Rectal smooth muscle tissue (tissue), 1 donor: ENCODE measurements around the gene TMEM202.
A peak's percentile ranks its signal among the peaks of the same experiment; 100 is the strongest.

Source experiments
- H3K27ac ChIP-seq: one replicate; pipeline ENCODE4 v1.7.0; 2013; ENCODE audit warnings: low read depth, low read length, inconsistent platforms
- H3K27me3 ChIP-seq: one replicate; pipeline ENCODE4 v1.7.0; 2013; ENCODE audit warnings: low read length; ENCODE audit not compliant: control insufficient read depth, insufficient read depth
- H3K36me3 ChIP-seq: one replicate; pipeline ENCODE4 v1.7.0; 2013; ENCODE audit warnings: low read length; ENCODE audit not compliant: control insufficient read depth, insufficient read depth
- H3K4me1 ChIP-seq: one replicate; pipeline ENCODE4 v1.7.0; 2013; ENCODE audit warnings: low read length; ENCODE audit not compliant: control insufficient read depth, insufficient read depth
- H3K4me3 ChIP-seq: one replicate; pipeline ENCODE4 v1.7.0; 2013; ENCODE audit warnings: low read length
- H3K9ac ChIP-seq: one replicate; pipeline ENCODE4 v1.7.0; 2013; ENCODE audit warnings: low read length

Gene TMEM202

GRCh38 chr15:72397796-72398588 lies at the start of gene TMEM202:
Gene TMEM202 (plus strand): TSS chr15:72398305. CDS start chr15:72398327, 22 bp downstream.
- no peak within 1 kb of the TSS for H3K9ac ChIP-seq
- H3K4me1 ChIP-seq = no peaks in the 10 kb centered on the region
- H3K36me3 ChIP-seq = no peaks in the 10 kb centered on the region
- H3K4me3 ChIP-seq = no peak within 1 kb of the TSS
- H3K27me3 ChIP-seq = no peaks in the 10 kb centered on the region
- H3K27ac ChIP-seq = no peak within 1 kb of the TSS

GRCh38 chr15:72353266-72353665 lies 44.8 kb upstream of the TMEM202 start:
- Histone ChIP-seq H3K4me1 (no peaks in the 10 kb centered on the region), H3K27me3 (no peaks in the 10 kb centered on the region), H3K36me3 (peaks cover 39% of the 10 kb centered on the region), H3K27ac (no peak overlapping the region), H3K9ac (no peak overlapping the region), H3K4me3 (no peak overlapping the region)

- Histone ChIP-seq H3K36me3 (peaks cover 31% of the 10 kb centered on the region), H3K27ac (no peak overlapping the region), H3K4me1 (no peaks in the 10 kb centered on the region), H3K27me3 (no peaks in the 10 kb centered on the region), H3K9ac (no peak overlapping the region), H3K4me3 (no peak overlapping the region)
Measured at GRCh38 chr15:72354496-72354895, 43.6 kb upstream of the TMEM202 start.

GRCh38 chr15:72358121-72358520 lies 40.0 kb upstream of the TMEM202 start:
- Histone ChIP-seq H3K4me3 (no peak overlapping the region), H3K36me3 (peaks cover 17% of the 10 kb centered on the region), H3K27me3 (no peaks in the 10 kb centered on the region), H3K27ac (no peak overlapping the region), H3K9ac (no peak overlapping the region), H3K4me1 (no peaks in the 10 kb centered on the region)

- Histone ChIP-seq H3K27ac (no peak overlapping the region), H3K27me3 (no peaks in the 10 kb centered on the region), H3K9ac (no peak overlapping the region), H3K4me1 (no peaks in the 10 kb centered on the region), H3K36me3 (peaks cover 17% of the 10 kb centered on the region), H3K4me3 (no peak overlapping the region)
Measured at GRCh38 chr15:72358650-72359171, 39.4 kb upstream of the TMEM202 start.

- Histone ChIP-seq H3K4me3 (no peak overlapping the region), H3K27me3 (no peaks in the 10 kb centered on the region), H3K27ac (no peak overlapping the region), H3K4me1 (no peaks in the 10 kb centered on the region), H3K9ac (no peak overlapping the region), H3K36me3 (peaks cover 2% of the 10 kb centered on the region)
Measured at GRCh38 chr15:72361176-72361575, 36.9 kb upstream of the TMEM202 start.

GRCh38 chr15:72365844-72366243 lies 32.3 kb upstream of the TMEM202 start:
- no peaks in the 10 kb centered on the region for H3K27me3 ChIP-seq
- H3K4me1 ChIP-seq = no peaks in the 10 kb centered on the region
- H3K27ac ChIP-seq = no peak overlapping the region
- H3K4me3 ChIP-seq = no peak overlapping the region
- peaks cover 4% of the 10 kb centered on the region for H3K36me3 ChIP-seq
- no peak overlapping the region for H3K9ac ChIP-seq

- Histone ChIP-seq H3K4me3 (no peak overlapping the region), H3K27ac (no peak overlapping the region), H3K36me3 (peaks cover 4% of the 10 kb centered on the region), H3K9ac (no peak overlapping the region), H3K27me3 (no peaks in the 10 kb centered on the region), H3K4me1 (no peaks in the 10 kb centered on the region)
Measured at GRCh38 chr15:72368325-72368724, 29.8 kb upstream of the TMEM202 start.

GRCh38 chr15:72368899-72369298 lies 29.2 kb upstream of the TMEM202 start:
- no peaks in the 10 kb centered on the region for H3K4me1 ChIP-seq
- H3K36me3 ChIP-seq = peaks cover 4% of the 10 kb centered on the region
- no peak overlapping the region for H3K27ac ChIP-seq
- H3K9ac ChIP-seq = no peak overlapping the region
- H3K4me3 ChIP-seq = no peak overlapping the region
- H3K27me3 ChIP-seq = no peaks in the 10 kb centered on the region

- Histone ChIP-seq H3K9ac (no peak overlapping the region), H3K4me3 (no peak overlapping the region), H3K4me1 (peaks cover 4% of the 10 kb centered on the region), H3K27ac (no peak overlapping the region), H3K36me3 (peaks cover 4% of the 10 kb centered on the region), H3K27me3 (no peaks in the 10 kb centered on the region)
Measured at GRCh38 chr15:72369964-72370363, 28.1 kb upstream of the TMEM202 start.

GRCh38 chr15:72372361-72372760 lies 25.7 kb upstream of the TMEM202 start:
- H3K27ac ChIP-seq = no peak overlapping the region
- H3K4me3 ChIP-seq = no peak overlapping the region
- peaks cover 6% of the 10 kb centered on the region for H3K4me1 ChIP-seq

GRCh38 chr15:72375501-72375845 lies 22.6 kb upstream of the TMEM202 start:
- H3K27ac ChIP-seq = peak overlapping the region; percentile 94
- peaks cover 6% of the 10 kb centered on the region for H3K4me1 ChIP-seq
- peak overlapping the region; percentile 99 for H3K9ac ChIP-seq
- peaks cover 2% of the 10 kb centered on the region for H3K36me3 ChIP-seq
- no peaks in the 10 kb centered on the region for H3K27me3 ChIP-seq
- peak overlapping the region; percentile 99 for H3K4me3 ChIP-seq

More at GRCh38 chr15:72372361-72372760, 25.7 kb upstream of the TMEM202 start:
- Histone ChIP-seq H3K36me3 (peaks cover 7% of the 10 kb centered on the region), H3K9ac (no peak overlapping the region), H3K27me3 (no peaks in the 10 kb centered on the region)
